ENCODE results near the gene FAAP20.

GRCh38 chr1:2177946-2178538, 16.5 kb downstream of the FAAP20 start:
- TF ChIP-seq POLR2A (IDR thresholded peaks at IDR 0.05; ENCODE audit: low read depth, low read length), result no peak
- no peak for TF ChIP-seq SPI1 (IDR thresholded peaks at IDR 0.05; ENCODE audit: low read depth, low read length)
- TF ChIP-seq POLR2AphosphoS5 (IDR thresholded peaks at IDR 0.05; ENCODE audit: low read depth, low read length), result no peak
- TF ChIP-seq TAF1 (IDR thresholded peaks at IDR 0.05; ENCODE audit: low read depth, low read length), result no peak
- TF ChIP-seq PAX5 (IDR thresholded peaks at IDR 0.05; ENCODE audit: insufficient read depth, low read length, severe bottlenecking), result no peak
- TF ChIP-seq POU2F2 (IDR thresholded peaks at IDR 0.05; ENCODE audit: low read depth, low read length), result no peak

Measured in GM12891 (cell line).